ENCODE results near the gene HIF1A. TPM values are rescaled to one million over a fixed set of nuclear protein-coding genes. Genes with fewer than 3 reads are reported as not detected.
A peak's percentile ranks its signal among the peaks of the same experiment; 100 is the strongest.

The HIF1A gene
- total and polyA plus RNA-seq, 10 of the 15 experiments (the other 5 are each of a cell fraction or from before 2014, with no cell fraction given), result 18.3 to 97.0 (median 75.3) TPM

DNA sequence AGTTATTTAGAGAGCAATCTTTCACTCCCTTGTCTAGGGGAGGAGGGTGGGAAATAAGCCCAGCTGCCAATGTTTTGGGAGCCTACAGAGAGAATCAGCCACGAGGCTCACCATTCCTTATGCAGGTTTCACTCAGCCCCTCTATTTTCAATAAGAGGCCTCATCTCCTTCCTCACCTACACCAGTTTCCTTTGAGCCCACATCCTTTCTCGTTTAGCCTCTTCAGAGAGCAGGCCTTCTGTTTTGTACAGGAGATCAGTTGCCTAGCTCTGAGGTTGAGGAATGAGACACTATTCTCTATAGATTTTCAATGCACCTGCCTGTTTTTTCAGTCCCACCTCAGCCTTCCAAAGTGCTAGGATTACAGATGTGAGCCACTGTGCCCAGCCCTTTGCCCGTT lies 84.8 kb downstream of the HIF1A start:
- ChIA-PET RAD21 (ENCODE audit: unreplicated experiment) (no interaction called here), CTCF (interaction anchor here (1.0 to 2.7 kb wide), 2 partner anchors 57 to 303 kb away, joined by 4 to 8 read pairs; no protein-coding TSS in a partner anchor), SMC1A (ENCODE audit: uncharacterized antibody, unreplicated experiment) (interaction anchor here (1.0 to 1.9 kb wide), 2 partner anchors 9 to 16 kb away, joined by 3 to 7 read pairs; no protein-coding TSS in a partner anchor), POLR2A (no interaction called here)
- BruUV-seq (replicated peaks), result no TSS peak
- 32% methylated on average over 3 of the region's 3 CpGs for WGBS (ENCODE audit: insufficient coverage, insufficient replicate concordance, low lambda C conversion rate, missing lambda C conversion rate)
- Histone ChIP-seq H4K20me1 (ENCODE audit: control insufficient read depth, insufficient read depth) (no peaks in the 10 kb centered on the region), H3K27me3 (replicated peaks in 1 of 2; ENCODE audit: control insufficient read depth in 2 of 2, insufficient read depth in 2 of 2, low read length in 1 of 2) (no peaks in the 10 kb centered on the region), H2AFZ (ENCODE audit: control insufficient read depth, low read depth, low read length) (no peak overlapping the region; the same call in 1 of the 2 replicates), H3K9me3 (replicated peaks; ENCODE audit: control insufficient read depth, insufficient read depth, low read length) (no peaks in the 10 kb centered on the region), H3K9ac (ENCODE audit: control insufficient read depth, insufficient read depth, low read length) (no peak overlapping the region), H3K79me2 (ENCODE audit: control insufficient read depth, insufficient read depth, low read length) (no peaks in the 10 kb centered on the region), H3K27ac (ENCODE audit: control insufficient read depth, insufficient read depth) (peak overlapping the region; percentile 1; the same call in 1 of the 2 replicates), H3K4me2 (ENCODE audit: control insufficient read depth, insufficient read depth) (peak overlapping the region; percentile 26; the same call in 1 of the 2 replicates), H3K36me3 (ENCODE audit: control insufficient read depth in 2 of 2, insufficient read depth in 2 of 2, low read length in 1 of 2) (peaks cover 5 to 23% of the 10 kb centered on the region in 2 experiments; a peak in 3 of 4 replicates), H3K4me1 (ENCODE audit: control insufficient read depth, insufficient read depth, low read length) (peaks cover 6% of the 10 kb centered on the region), H3K4me3 (no peak overlapping the region)
- intact Hi-C loops (cut with micrococcal nuclease; ENCODE audit: unreplicated experiment) (no loop called here), in situ Hi-C loops (cut with MboI) (no loop called here)
- no peak for TF ChIP-seq SKIL (IDR thresholded peaks at IDR 0.05; ENCODE audit: low read depth, poor library complexity, severe bottlenecking)
- peak; percentile 27; the same call in 1 of the 2 replicates for TF ChIP-seq RUNX3 (IDR thresholded peaks at IDR 0.05; ENCODE audit: low read length)
- TF ChIP-seq, protein P1, sequence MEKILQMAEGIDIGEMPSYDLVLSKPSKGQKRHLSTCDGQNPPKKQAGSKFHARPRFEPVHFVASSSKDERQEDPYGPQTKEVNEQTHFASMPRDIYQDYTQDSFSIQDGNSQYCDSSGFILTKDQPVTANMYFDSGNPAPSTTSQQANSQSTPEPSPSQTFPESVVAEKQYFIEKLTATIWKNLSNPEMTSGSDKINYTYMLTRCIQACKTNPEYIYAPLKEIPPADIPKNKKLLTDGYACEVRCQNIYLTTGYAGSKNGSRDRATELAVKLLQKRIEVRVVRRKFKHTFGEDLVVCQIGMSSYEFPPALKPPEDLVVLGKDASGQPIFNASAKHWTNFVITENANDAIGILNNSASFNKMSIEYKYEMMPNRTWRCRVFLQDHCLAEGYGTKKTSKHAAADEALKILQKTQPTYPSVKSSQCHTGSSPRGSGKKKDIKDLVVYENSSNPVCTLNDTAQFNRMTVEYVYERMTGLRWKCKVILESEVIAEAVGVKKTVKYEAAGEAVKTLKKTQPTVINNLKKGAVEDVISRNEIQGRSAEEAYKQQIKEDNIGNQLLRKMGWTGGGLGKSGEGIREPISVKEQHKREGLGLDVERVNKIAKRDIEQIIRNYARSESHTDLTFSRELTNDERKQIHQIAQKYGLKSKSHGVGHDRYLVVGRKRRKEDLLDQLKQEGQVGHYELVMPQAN (conservative IDR thresholded peaks at IDR 0.05), result no peak
- FAIRE-seq (peak; percentile 73), DNase-seq (ENCODE audit: low read depth, low spot score) (no peak), ATAC-seq (peak; percentile 35)

Measured in GM12878 (cell line).